ENCODE results near the gene ADRA2C. TPM values are rescaled to one million over a fixed set of nuclear protein-coding genes. Genes with fewer than 3 reads are reported as not detected.

ADRA2C gene
- polyA plus RNA-seq, 1 donor from 2014 or later: 3.0 TPM

- Histone ChIP-seq H3K4me3 (ENCODE audit: low read length) (no peak overlapping the region), H3K9me3 (ENCODE audit: low read length) (no peaks in the 10 kb centered on the region), H3F3A (ENCODE audit: insufficient read depth, low read length, poor library complexity, severe bottlenecking) (no peaks in the 10 kb centered on the region), H3K9me2 (ENCODE audit: insufficient read depth, low read length) (no peaks in the 10 kb centered on the region), H3K27me3 (ENCODE audit: insufficient read depth, low read depth, low read length) (no peaks in the 10 kb centered on the region), H3K4me2 (ENCODE audit: low read length) (no peak overlapping the region), H3K79me2 (replicated peaks; ENCODE audit: insufficient read depth, low read length) (no peaks in the 10 kb centered on the region), H3K9ac (ENCODE audit: low read length) (no peak overlapping the region), H3K27ac (ENCODE audit: low read length) (no peak overlapping the region), H2AFZ (ENCODE audit: low read depth, low read length) (no peak overlapping the region), H3K36me3 (ENCODE audit: insufficient read depth, low read length) (no peaks in the 10 kb centered on the region), H4K20me1 (ENCODE audit: insufficient read depth) (no peaks in the 10 kb centered on the region)
- no peak for TF ChIP-seq EZH2 (IDR thresholded peaks at IDR 0.05; ENCODE audit: borderline replicate concordance, insufficient read depth, low read length, poor library complexity, severe bottlenecking)
- TF ChIP-seq REST (IDR thresholded peaks at IDR 0.05; ENCODE audit: borderline replicate concordance): no peak
- TF ChIP-seq TAF1 (IDR thresholded peaks at IDR 0.05; ENCODE audit: low read depth): no peak
- TF ChIP-seq SMC3 (conservative IDR thresholded peaks at IDR 0.05; ENCODE audit: poor library complexity): no peak
Observed at GRCh38 chr4:3781997-3782930, 16.1 kb downstream of the ADRA2C start.

- Histone ChIP-seq H3F3A (ENCODE audit: insufficient read depth, low read length, poor library complexity, severe bottlenecking) (no peaks in the 10 kb centered on the region), H3K9me3 (ENCODE audit: low read length) (no peaks in the 10 kb centered on the region), H3K27ac (ENCODE audit: low read length) (no peak overlapping the region), H3K4me3 (ENCODE audit: low read length) (no peak overlapping the region), H4K20me1 (ENCODE audit: insufficient read depth) (no peaks in the 10 kb centered on the region), H3K4me2 (ENCODE audit: low read length) (no peak overlapping the region), H2AFZ (ENCODE audit: low read depth, low read length) (no peak overlapping the region), H3K9ac (ENCODE audit: low read length) (no peak overlapping the region), H3K79me2 (replicated peaks; ENCODE audit: insufficient read depth, low read length) (no peaks in the 10 kb centered on the region), H3K27me3 (ENCODE audit: insufficient read depth, low read depth, low read length) (no peaks in the 10 kb centered on the region), H3K36me3 (ENCODE audit: insufficient read depth, low read length) (no peaks in the 10 kb centered on the region), H3K9me2 (ENCODE audit: insufficient read depth, low read length) (no peaks in the 10 kb centered on the region)
- TF ChIP-seq REST (IDR thresholded peaks at IDR 0.05; ENCODE audit: borderline replicate concordance): no peak
- TF ChIP-seq RAD21 (conservative IDR thresholded peaks at IDR 0.05): peak; percentile 56
- peak; percentile 58 for TF ChIP-seq CTCF (IDR thresholded peaks at IDR 0.05; ENCODE audit: poor library complexity, severe bottlenecking)
- TF ChIP-seq MXI1 (conservative IDR thresholded peaks at IDR 0.05; ENCODE audit: poor library complexity, severe bottlenecking): no peak
- peak; percentile 17 for TF ChIP-seq SMC3 (conservative IDR thresholded peaks at IDR 0.05; ENCODE audit: poor library complexity)
Observed at GRCh38 chr4:3783693-3784306, 17.6 kb downstream of the ADRA2C start.

Measured in neural cell (in vitro differentiated cells).